Right cardiac atrium (tissue), 5 donors: ENCODE results near the gene TMEM151A. TPM values are rescaled to one million over a fixed set of nuclear protein-coding genes. Genes with fewer than 3 reads are reported as not detected.

Experiments
- ATAC-seq, 2 donors: fragments of 200-7000 bp; cut with Tn5 transposase; one replicate each; pipeline versions ENCODE4 v1.8.0 to v1.9.1; 2020; ENCODE audit warnings: moderate library complexity in 2 of 2, mild to moderate bottlenecking in 1 of 2
- DNase-seq, 3 donors: peaks; one replicate each; pipeline ENCODE4 v3.0.0-alpha.2; 2020
- H3K27ac ChIP-seq: one replicate; pipeline ENCODE4 v1.5.1; 2013; ENCODE audit warnings: mild to moderate bottlenecking, low read length, control low read depth, moderate library complexity
- H3K27me3 ChIP-seq: one replicate; pipeline ENCODE4 v1.6.1; 2013; ENCODE audit not compliant: control insufficient read depth, insufficient read depth
- H3K4me1 ChIP-seq: one replicate; pipeline ENCODE4 v1.6.1; 2013; ENCODE audit warnings: low read length; ENCODE audit not compliant: control insufficient read depth, insufficient read depth
- H3K4me3 ChIP-seq: one replicate; pipeline ENCODE4 v1.5.1; 2013; ENCODE audit warnings: low read length, control low read depth
- H3K9me3 ChIP-seq: one replicate; pipeline ENCODE4 v1.6.1; 2013; ENCODE audit warnings: low read length; ENCODE audit not compliant: control insufficient read depth
- WGBS: extraction: QIAGEN DNeasy Blood & Tissue Kit; methylation state at CpG from one replicate; pipeline ENCODE4 v1.1.7; 2013; 5-methylcytosine and 5-hydroxymethylcytosine counted together
- intact Hi-C, 4 donors: fragments of 100-400 bp; cut with DNase I; formaldehyde crosslinking; loops; one replicate each; pipeline versions ENCODE4 v1.11.0 to v1.14.0; 2022 to 2023
- polyA plus RNA-seq: library from polyadenylated mRNA; stranded (reverse); fragments of 200-250 nt; gene quantifications from one replicate; pipeline ENCODE4 v1.2.3, GENCODE V29; 2013
- total RNA-seq, 4 donors: library from RNA; stranded (reverse); fragmentation: NEBNext Ultra II Directional; extraction: Animal tissue kit (Norgen Biotek cat#: 25700); gene quantifications; one replicate each; pipeline ENCODE4 v1.2.1, GENCODE V29; 2021
- donor health status: healthy with polysubstance abuse.
- donor health status: DM: no; HTN: yes; CAD: no.
- donor health status: DM: no; HTN: no; CAD: no.
- donor health status: DM: no; HTN: yes; CAD: no; lungs with severe emphysema.
- donor health status: DM: yes; HTN: yes; CAD: no.

Gene TMEM151A
- total and polyA plus RNA-seq, 5 donors: 0.20 to 0.45 (median 0.26) TPM

DNA sequence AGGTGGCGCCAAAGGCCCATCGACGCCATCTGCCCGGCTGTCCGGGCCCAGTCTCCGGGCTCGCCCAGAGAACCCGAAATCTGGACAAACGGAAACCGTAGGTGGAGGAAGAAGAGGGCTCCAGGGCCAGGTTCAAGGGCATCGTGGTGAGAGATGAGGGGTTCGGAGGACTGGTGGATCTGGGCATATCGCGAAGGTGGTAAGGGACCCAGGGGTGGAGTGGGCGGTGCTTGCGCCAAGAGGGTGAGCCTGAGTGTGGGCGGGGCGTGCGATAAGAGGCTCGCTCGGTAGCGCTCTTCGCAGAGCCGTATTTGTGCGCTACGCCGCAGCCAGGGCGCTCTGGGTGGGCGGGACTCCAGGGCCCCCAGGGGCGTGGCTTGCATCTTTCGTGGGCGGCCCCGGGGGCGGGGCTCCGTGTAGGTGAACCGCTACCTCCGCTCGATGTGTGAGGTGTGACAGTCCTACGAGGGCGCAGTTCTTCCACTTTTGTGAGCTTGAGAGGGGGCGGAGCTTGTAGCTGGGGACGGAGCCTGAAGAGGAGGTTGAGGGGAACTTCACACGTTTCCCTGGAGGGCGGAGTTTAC, 20.4 kb downstream of the TMEM151A start:
- intact Hi-C loops: loop anchor here in 3 of 4 donors (2.0 to 10.0 kb wide), 3 partner anchors 17 to 75 kb away; no protein-coding TSS in a partner anchor

DNA sequence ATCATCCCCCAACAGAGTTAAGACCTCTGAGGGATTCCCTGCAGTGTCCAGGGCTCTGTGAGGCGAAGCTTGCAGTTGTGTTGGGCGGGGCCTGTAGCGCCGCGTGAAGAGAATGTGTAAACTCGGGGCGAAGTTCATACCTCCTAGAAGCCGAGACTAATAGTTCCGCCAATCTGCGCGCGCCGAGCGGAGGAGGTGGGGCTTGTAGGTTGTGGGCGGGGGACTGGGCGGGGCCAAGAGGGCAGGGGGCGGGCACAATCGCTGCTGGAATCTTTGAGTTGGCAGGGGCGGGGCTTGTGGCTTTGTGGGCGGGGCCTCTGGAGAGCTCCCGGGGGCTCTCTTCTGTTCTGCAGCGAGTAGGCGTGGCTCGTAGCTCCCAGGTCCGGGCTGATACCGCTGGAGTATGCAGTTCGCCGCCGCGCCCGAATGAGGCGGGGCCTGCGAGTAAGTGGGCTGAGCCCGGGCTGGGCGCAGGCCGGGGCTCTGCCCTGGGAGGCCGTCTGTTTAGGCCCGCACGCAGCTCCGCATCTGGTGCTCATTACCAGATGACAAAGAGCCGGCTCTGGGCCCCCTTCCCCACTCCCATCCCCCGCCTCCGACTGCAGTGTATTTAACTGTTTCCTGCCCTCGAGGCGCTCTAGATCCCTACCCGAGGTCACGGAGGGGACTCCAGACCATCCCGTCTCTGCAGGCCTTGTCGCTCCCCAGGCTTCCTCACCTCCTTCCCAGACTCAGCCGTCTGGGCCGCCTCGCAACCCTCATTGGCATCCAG, 21.0 kb downstream of the TMEM151A start:
- 1% methylated on average over 52 of the region's 52 CpGs for WGBS
- Histone ChIP-seq H3K4me1 (peaks cover 2% of the 10 kb centered on the region), H3K27me3 (no peaks in the 10 kb centered on the region), H3K4me3 (peak overlapping the region; percentile 59), H3K9me3 (no peaks in the 10 kb centered on the region), H3K27ac (peak overlapping the region; percentile 95)
- ATAC-seq (peak; percentile 92 to 93), DNase-seq (peak; percentile 99 to 100 (median 100))
- intact Hi-C loops: loop anchor here in 3 of 4 donors (2.0 to 10.0 kb wide), 3 partner anchors 16 to 75 kb away; no protein-coding TSS in a partner anchor

More for the DNA sequence above, 20.4 kb downstream of the TMEM151A start:
- under 1% methylated on average over 44 of the region's 44 CpGs for WGBS
- ATAC-seq (peak; percentile 83 to 88), DNase-seq (peak; percentile 93 to 97 (median 96))
- no peaks in the 10 kb centered on the region for H3K9me3 ChIP-seq
- peak overlapping the region; percentile 94 for H3K27ac ChIP-seq
- no peaks in the 10 kb centered on the region for H3K4me1 ChIP-seq
- H3K4me3 ChIP-seq: peak overlapping the region; percentile 59
- H3K27me3 ChIP-seq: no peaks in the 10 kb centered on the region

DNA sequence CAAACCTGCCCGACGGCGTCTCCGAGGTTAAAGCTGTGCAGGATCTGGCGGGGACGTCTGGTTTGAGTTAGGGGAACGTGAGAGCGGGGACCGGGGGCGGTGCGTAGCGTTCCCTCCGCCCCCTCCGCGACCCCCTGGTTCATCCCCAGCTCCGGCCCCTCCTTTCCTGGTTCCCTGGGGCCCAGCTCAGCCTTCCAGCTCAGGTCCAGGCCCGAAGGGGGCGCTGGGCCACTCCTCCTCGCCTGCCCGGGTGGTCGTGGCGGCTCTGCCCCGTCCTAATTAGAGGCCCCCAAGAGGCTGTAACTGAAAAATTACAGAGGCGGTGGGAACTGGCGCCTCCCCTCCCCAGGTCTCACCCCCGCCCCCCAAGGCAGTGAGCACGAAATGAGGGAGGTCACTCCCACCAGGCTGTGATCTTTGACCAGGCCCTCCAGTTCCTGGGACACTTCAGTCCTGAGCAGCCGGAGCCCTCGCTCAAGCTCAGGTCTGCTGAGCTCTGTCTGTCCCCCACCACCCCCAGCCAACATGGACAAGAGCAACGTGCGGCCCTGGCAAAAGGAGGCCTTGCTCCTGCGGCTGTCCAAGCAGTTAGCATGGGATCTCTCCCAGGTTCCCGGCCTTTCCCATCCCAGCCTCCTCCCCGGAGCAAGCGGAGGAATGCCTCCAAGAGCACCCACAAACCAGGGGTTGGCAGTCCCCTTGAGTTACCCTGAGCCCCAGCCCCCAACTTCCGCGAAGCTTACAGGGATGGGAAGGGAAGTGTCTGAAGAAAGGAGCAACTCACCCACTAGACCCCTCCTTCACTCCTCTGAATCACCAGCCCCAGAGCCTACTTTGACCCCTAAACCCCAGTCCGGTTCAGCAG, 21.9 kb downstream of the TMEM151A start:
- intact Hi-C loops: loop anchor here in 3 of 4 donors (2.0 to 10.0 kb wide), 3 partner anchors 15 to 74 kb away; no protein-coding TSS in a partner anchor
- Histone ChIP-seq H3K4me1 (peaks cover 5% of the 10 kb centered on the region), H3K4me3 (peak overlapping the region; percentile 48), H3K27me3 (no peaks in the 10 kb centered on the region), H3K27ac (peak overlapping the region; percentile 95), H3K9me3 (no peaks in the 10 kb centered on the region)
- WGBS: 32% methylated on average over 38 of the region's 38 CpGs
- ATAC-seq (no peak), DNase-seq (peak in 2 of 3 donors; percentile 58 to 82)

DNA sequence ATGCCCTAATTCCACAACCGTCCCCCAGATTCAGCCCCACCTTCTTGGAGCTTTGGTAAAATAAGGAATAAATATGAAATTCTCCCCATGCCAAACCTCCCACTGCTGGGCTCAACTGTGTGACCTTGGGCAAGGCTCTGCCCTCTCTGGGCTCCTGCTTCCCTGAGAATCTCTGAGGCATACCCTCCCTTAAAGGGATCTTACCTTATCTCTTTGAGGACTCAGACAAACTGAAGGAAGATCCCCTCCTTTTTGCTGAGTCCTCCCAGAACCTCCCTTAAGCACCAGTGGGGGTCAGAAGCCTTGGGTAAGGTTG, 22.4 kb downstream of the TMEM151A start:
- Histone ChIP-seq H3K4me3 (peak overlapping the region; percentile 1), H3K27me3 (no peaks in the 10 kb centered on the region), H3K4me1 (peaks cover 5% of the 10 kb centered on the region), H3K27ac (peak overlapping the region; percentile 13), H3K9me3 (no peaks in the 10 kb centered on the region)
- ATAC-seq (no peak), DNase-seq (no peak)
- 74% methylated on average over 1 of the region's 1 CpG for WGBS
- intact Hi-C loops: loop anchor here in 3 of 4 donors (5.0 to 10.0 kb wide), 2 partner anchors 71 to 73 kb away; no protein-coding TSS in a partner anchor

DNA sequence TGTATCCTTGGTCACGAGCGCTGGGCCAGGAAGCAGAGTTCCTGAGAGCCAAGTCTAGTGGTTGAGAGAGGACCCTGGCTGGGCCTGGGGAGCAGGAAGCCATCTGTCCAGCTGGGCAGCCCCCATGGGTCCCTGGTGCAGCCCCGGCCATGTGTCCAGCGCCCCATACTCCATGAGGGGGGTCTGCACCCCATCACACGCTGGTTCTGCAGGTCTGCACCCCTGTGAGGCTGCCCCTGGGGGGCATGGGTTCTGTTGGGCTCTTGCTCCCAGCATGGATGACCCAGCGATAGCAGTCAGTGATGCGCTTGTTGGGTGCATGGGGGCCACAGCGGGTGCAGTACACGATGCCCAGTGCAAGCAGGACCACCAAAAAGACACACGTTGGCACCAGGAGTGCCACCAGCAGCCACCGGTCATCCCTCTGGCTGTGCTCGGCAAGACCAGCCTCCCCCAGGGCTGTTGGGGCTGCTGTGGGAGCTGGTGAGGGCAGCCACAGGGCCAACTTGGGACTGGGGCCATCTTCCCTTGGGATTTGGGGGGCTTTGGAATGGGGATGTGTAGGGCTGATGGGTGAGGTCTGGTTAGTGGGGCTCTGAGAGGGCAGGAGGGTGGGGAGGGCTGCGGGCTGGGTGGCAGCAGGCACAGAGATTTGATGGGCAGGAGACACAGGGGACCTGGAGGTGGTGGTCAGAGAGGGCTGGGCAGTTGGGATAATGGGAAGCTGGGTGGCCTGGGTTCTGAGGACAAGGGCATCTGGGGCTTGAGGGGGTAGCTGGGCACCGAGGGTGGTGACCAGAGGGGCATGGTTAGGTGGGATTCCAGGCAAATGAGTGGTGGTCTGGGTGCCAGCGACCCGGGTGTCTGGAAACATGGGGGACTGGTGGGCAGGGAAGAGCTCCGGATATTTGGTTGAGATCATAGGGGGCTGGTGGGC, 23.1 kb downstream of the TMEM151A start:
- 79% methylated on average over 17 of the region's 17 CpGs for WGBS
- intact Hi-C loops: loop anchor here in 3 of 4 donors (5.0 to 10.0 kb wide), 2 partner anchors 70 to 72 kb away; no protein-coding TSS in a partner anchor
- ATAC-seq (no peak), DNase-seq (peak in 2 of 3 donors; percentile 61 to 64)
- H3K4me1 ChIP-seq: peaks cover 5% of the 10 kb centered on the region
- peak overlapping the region; percentile 1 for H3K4me3 ChIP-seq
- no peaks in the 10 kb centered on the region for H3K9me3 ChIP-seq
- no peak overlapping the region for H3K27ac ChIP-seq
- no peaks in the 10 kb centered on the region for H3K27me3 ChIP-seq

DNA sequence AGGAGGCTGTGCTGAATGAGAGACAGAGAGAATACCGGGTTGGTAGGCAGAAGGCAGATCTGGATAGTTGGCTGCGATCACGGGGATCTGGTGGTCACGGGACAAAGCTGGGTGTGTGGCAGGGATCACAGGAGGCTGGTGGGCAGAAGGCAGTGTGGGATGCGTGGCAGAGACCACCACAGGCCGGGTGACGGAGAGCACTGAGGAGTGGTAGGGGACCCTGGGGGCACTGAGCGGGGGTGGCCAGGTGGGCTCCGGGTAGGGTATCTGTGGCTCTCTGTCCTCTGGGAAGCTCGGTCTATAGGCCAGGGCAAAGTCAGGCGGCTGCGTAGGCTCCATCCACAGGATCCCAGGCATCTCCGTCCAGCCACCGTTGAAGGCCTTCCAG, 23.8 kb downstream of the TMEM151A start:
- intact Hi-C loops: loop anchor here in 1 of 4 donors (10.0 kb wide), 1 partner anchor 69 kb away; no protein-coding TSS in a partner anchor
- no peak for ATAC-seq
- 82% methylated on average over 14 of the region's 14 CpGs for WGBS
- Histone ChIP-seq H3K4me3 (peak overlapping the region; percentile 47), H3K4me1 (peaks cover 5% of the 10 kb centered on the region), H3K27ac (no peak overlapping the region), H3K27me3 (no peaks in the 10 kb centered on the region), H3K9me3 (no peaks in the 10 kb centered on the region)
- peak in 2 of 3 donors; percentile 50 to 51 for DNase-seq

DNA sequence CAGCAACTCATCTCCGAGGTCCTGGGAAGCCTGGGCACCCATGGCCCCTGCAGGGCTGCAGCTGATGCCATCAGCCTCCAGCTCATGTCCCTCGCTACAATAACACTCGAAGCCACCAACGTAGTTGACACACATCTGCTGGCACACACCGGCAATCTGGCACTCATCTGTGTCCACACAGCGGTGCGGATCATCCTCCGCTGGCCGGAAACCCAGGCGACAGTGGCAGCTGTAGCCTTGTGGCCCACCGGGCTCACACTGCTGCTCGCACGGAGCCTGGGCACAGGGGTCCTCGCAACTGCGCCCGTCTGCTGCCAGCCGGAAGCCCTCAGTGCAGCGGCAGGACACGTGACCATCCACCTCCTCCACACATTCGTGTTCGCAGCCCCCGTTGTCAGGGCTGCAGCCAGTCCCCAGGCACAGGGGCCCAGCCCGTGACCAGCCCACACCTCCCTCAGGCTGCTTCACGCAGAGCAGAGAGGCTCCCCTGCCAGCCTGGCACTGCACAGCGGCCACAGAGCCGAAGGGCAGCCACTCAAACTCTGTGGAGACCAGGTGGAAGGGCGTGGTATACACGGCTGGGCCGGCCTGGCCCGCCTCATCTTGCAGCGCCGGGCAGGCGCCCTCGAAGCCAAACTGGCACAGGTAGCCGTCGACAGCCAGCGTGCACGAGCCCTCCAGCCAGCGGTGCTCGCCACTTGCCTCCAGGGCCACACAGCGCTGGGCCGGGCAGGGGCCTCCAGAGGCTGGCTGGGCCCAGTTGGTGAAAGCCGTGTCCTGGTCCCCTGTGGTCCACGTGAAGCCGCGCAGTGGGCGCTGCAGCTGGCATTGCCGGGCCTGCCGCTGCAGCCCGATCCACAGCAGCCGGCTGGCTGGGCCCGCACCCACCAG, 24.5 kb downstream of the TMEM151A start:
- Histone ChIP-seq H3K4me1 (peaks cover 5% of the 10 kb centered on the region), H3K4me3 (peak overlapping the region; percentile 47), H3K27ac (peak overlapping the region; percentile 37), H3K9me3 (no peaks in the 10 kb centered on the region), H3K27me3 (no peaks in the 10 kb centered on the region)
- ATAC-seq (no peak), DNase-seq (peak in 2 of 3 donors; percentile 65 to 70)
- intact Hi-C loops: loop anchor here in 2 of 4 donors (2.0 to 10.0 kb wide), 2 partner anchors 55 to 69 kb away; partner anchors contain the start of gene SLC29A2 (in 1 of the 2)
- 60% methylated on average over 52 of the region's 52 CpGs for WGBS

DNA sequence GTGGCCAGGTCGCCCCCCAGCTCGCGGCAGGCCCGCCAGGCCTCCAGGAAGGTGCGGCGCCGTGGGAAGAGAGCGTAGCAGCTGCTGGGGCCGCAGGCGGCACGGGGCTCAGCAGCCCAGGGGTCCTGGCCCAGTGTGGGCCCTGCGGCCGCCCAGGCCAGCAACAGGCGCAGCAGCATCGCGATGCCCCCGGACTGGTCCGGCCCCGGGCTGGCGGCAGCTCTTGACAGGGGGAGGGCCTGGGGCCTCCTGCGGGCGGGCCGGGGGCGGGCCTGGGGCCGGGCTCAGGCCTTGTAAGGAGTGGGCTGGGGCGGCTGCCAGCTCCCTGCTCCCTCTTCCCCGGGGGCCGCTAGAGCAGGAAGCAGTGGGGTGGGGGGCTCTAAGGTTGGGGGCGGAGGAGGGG, 25.2 kb downstream of the TMEM151A start, which contains the start of gene CD248:
Gene CD248, minus strand, starts transcription at position 196 of the 403 bp plus-strand sequence. Its CDS starts 17 bp downstream, at position 179.
- H3K9me3 ChIP-seq: no peaks in the 10 kb centered on the region
- no peaks in the 10 kb centered on the region for H3K27me3 ChIP-seq
- peaks cover 5% of the 10 kb centered on the region for H3K4me1 ChIP-seq
- 6% methylated on average over 29 of the region's 29 CpGs for WGBS
- intact Hi-C loops: loop anchor here in 2 of 4 donors (2.0 to 10.0 kb wide), 2 partner anchors 54 to 68 kb away; partner anchors contain the start of gene SLC29A2 (in 1 of the 2)
- peak within 1 kb of the TSS; percentile 47 for H3K4me3 ChIP-seq
- peak; percentile 86 to 96 (median 96) for DNase-seq
- peak; percentile 59 to 70 for ATAC-seq
- H3K27ac ChIP-seq: peak within 1 kb of the TSS; percentile 82

DNA sequence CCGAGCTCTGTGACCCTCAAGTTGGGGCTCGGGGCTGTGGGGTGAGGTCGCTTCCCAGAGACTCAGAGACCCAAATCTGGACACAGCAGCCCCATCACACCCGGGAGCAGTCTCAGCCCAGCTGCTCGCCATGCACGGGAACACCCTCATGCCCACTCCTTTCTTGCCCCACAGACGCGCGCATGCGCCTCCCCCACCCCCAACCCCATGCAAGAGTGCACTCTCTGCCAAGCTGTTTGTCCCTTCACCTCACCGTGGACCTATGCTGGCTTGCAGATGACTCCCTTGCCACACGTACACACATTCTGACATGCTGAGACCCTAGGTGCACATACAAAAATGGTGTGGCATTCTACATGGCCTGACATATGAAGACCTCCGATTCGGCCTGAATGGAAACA, 25.6 kb downstream of the TMEM151A start:
- peak overlapping the region; percentile 82 for H3K27ac ChIP-seq
- peak; percentile 51 to 87 (median 86) for DNase-seq
- peak overlapping the region; percentile 47 for H3K4me3 ChIP-seq
- no peaks in the 10 kb centered on the region for H3K27me3 ChIP-seq
- whole genome bisulfite sequencing: 4% methylated on average over 14 of the region's 14 CpGs
- no peaks in the 10 kb centered on the region for H3K9me3 ChIP-seq
- peaks cover 5% of the 10 kb centered on the region for H3K4me1 ChIP-seq
- ATAC-seq: peak; percentile 6 to 12
- intact Hi-C loops: loop anchor here in 2 of 4 donors (2.0 to 10.0 kb wide), 2 partner anchors 53 to 67 kb away; partner anchors contain the start of gene SLC29A2 (in 1 of the 2)
